NB4 (cell line): ENCODE data around the gene ROPN1L.

Source experiments
- DNase-seq: peaks from one replicate; pipeline ENCODE4 v3.0.0; 2010; ENCODE audit warnings: low read depth
- H3K4me3 ChIP-seq: one replicate; pipeline ENCODE4 v1.5.1; 2011; ENCODE audit warnings: mild to moderate bottlenecking, low read depth, low read length, moderate library complexity
- MYC ChIP-seq: IDR thresholded peaks from 2 replicates; pipeline ENCODE4 v1.6.1; 2011; ENCODE audit warnings: low read depth, low read length
- POLR2A ChIP-seq: IDR thresholded peaks from 2 replicates; pipeline ENCODE4 v1.6.1; 2011; ENCODE audit warnings: mild to moderate bottlenecking; ENCODE audit not compliant: insufficient read length; ENCODE audit errors: extremely low read depth
- TF ChIP-seq, protein P1 (sequence below): IDR thresholded peaks from one replicate; pipeline ENCODE4 v1.5.1; 2012; ENCODE audit warnings: low read depth, low read length
- TF ChIP-seq, protein P2 (sequence below): IDR thresholded peaks from 2 replicates; pipeline ENCODE4 v1.6.1; 2011; ENCODE audit warnings: low read depth, low read length

ROPN1L gene

GRCh38 chr5:10457682-10458574, 16.2 kb downstream of the ROPN1L start:
- DNase-seq: no peak
- H3K4me3 ChIP-seq: no peak overlapping the region

GRCh38 chr5:10459080-10460055, 17.7 kb downstream of the ROPN1L start:
- TF ChIP-seq POLR2A (no peak), MYC (no peak)
- TF ChIP-seq, protein P1, sequence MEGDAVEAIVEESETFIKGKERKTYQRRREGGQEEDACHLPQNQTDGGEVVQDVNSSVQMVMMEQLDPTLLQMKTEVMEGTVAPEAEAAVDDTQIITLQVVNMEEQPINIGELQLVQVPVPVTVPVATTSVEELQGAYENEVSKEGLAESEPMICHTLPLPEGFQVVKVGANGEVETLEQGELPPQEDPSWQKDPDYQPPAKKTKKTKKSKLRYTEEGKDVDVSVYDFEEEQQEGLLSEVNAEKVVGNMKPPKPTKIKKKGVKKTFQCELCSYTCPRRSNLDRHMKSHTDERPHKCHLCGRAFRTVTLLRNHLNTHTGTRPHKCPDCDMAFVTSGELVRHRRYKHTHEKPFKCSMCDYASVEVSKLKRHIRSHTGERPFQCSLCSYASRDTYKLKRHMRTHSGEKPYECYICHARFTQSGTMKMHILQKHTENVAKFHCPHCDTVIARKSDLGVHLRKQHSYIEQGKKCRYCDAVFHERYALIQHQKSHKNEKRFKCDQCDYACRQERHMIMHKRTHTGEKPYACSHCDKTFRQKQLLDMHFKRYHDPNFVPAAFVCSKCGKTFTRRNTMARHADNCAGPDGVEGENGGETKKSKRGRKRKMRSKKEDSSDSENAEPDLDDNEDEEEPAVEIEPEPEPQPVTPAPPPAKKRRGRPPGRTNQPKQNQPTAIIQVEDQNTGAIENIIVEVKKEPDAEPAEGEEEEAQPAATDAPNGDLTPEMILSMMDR: no peak
- TF ChIP-seq, protein P2, sequence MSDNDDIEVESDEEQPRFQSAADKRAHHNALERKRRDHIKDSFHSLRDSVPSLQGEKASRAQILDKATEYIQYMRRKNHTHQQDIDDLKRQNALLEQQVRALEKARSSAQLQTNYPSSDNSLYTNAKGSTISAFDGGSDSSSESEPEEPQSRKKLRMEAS: no peak
- no peak for DNase-seq
- no peak overlapping the region for H3K4me3 ChIP-seq

More at GRCh38 chr5:10457682-10458574, 16.2 kb downstream of the ROPN1L start:
- no peak for TF ChIP-seq POLR2A
- TF ChIP-seq MYC: no peak
- TF ChIP-seq, protein P1: no peak
- TF ChIP-seq, protein P2: no peak

DNA sequence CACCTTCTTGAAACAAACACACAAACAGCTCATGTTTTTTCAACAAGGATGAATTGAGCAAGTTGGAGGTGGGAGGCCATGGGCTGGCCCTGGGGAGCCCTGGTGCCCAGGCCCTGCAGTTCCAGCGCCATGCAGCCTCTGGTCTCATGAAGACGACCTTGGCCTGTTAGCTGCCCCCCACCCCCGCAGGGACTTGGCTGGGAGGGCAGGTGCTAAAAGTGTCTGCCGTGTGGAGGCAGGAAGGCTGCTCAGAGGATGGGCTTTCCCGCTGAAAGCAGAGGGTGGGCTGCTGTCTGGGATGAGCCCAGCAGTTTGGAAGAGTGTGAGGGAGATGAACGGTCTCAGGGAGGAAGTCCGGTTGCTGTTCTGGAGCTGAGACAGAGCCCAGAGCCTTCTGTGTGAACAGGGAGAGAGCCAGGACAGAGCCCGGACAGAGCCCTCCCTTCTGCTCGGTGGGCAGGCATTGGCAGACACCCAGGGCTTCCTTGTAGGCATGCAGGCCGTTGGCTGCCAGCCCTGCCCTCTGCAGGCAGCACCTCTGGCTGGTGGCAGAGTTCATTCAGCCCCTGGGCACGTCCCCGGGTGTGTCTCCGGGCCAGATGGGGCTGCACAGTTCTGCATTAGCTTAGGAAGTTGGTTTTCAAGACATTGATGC, 18.7 kb downstream of the ROPN1L start:
- no peak overlapping the region for H3K4me3 ChIP-seq
- DNase-seq: no peak
- TF ChIP-seq POLR2A (no peak), MYC (no peak)
- TF ChIP-seq, protein P2: no peak
- TF ChIP-seq, protein P1: no peak

DNA sequence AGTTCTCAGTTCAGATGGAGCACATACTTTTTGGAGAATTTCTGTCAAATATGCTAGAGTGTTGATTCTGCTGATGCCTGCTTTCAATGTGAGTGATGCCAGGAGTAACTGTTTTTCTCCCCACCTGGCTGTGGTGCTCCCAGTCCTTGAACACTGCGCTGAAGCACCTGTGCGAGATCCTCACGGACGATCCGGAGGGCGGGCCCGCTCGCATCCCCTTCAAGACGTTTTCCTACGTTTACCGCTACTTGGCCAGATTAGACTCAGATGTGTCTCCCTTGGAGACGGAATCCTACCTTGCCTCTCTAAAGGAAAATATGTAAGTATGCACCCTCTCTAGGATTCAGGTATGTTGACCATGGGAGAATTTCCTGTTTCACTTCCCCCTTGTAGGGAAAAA, 19.4 kb downstream of the ROPN1L start:
- H3K4me3 ChIP-seq: no peak overlapping the region
- DNase-seq: no peak
- no peak for TF ChIP-seq POLR2A
- TF ChIP-seq, protein P1: no peak
- TF ChIP-seq, protein P2: no peak
- TF ChIP-seq MYC: no peak

DNA sequence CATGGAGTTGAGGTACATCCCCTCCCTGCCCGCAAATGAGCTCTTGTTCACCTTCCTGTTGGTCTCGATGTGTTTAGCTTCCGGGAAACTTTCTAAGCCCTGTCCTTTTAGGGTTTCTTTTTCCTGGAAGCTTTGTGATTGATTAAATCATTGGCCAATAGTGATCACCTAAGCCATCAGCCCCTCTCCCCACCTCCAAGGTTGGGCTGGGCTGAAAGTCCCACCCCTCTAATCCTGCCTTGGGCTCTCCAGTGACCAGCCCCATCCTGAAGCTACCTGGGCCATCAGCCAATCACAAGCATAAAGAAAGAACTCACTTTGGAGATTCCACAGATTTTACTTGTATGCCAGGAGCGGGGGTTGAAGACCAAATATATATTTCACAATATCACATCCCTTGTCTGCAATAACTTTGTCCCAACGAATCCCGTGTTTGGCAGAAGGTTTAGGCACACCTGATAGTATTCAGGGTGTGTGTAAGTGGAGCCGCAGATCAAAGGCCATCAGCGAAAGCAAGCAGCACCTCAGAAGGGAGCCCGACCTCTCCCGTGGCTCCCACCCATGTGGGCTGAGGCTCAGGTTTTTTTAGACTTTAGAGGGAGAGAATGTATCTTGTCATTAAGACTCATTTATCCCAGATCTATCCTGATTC, 20.4 kb downstream of the ROPN1L start:
- H3K4me3 ChIP-seq: no peak overlapping the region
- TF ChIP-seq MYC (no peak), POLR2A (no peak)
- TF ChIP-seq, protein P1: no peak
- TF ChIP-seq, protein P2: no peak
- DNase-seq: no peak
